HFFc6 (cell line): ENCODE measurements around the gene OR14I1. TPM values are rescaled to one million over a fixed set of nuclear protein-coding genes. Genes with fewer than 3 reads are reported as not detected.

Source experiments
- total RNA-seq, 6 experiments: library from RNA; stranded (reverse); fragmentation: NEBNext Ultra II Directional; extraction: Animal tissue kit (Norgen Biotek cat#: 25700); gene quantifications; 2 replicates in 1 of 6; 3 replicates in 5 of 6; pipeline ENCODE4 v1.2.3, GENCODE V29; 2021

Gene OR14I1
- total RNA-seq, 6 experiments from 2014 or later = not detected

Other genes starting within 250 kb of the OR14I1 start
- not detected for gene OR2T3, start 229.4 kb downstream of the OR14I1 start, total RNA-seq
- gene OR2T5, start 214.2 kb downstream of the OR14I1 start, total RNA-seq = not detected
- not detected for gene OR2G6, start 194.7 kb downstream of the OR14I1 start, total RNA-seq
- not detected for gene OR2T29, start 140.0 kb downstream of the OR14I1 start, total RNA-seq
- gene OR2T34, start 128.0 kb downstream of the OR14I1 start, total RNA-seq = not detected
- not detected for gene OR2T10, start 105.1 kb downstream of the OR14I1 start, total RNA-seq
- gene OR2T11, start 67.7 kb downstream of the OR14I1 start, total RNA-seq = not detected
- gene OR2T35, start 57.5 kb downstream of the OR14I1 start, total RNA-seq = not detected
- gene OR2T27, start 47.2 kb downstream of the OR14I1 start, total RNA-seq = not detected
- under 1 TPM in 4 of 6 experiments, not detected in 2; 0.14 to 0.58 (median 0.25) TPM for gene LYPD8, start 53.0 kb upstream of the OR14I1 start, total RNA-seq
- 10 to 100 TPM; 29.8 to 42.1 (median 32.2) TPM for gene SH3BP5L, start 123.1 kb upstream of the OR14I1 start, total RNA-seq
- 10 to 100 TPM; 13.8 to 20.8 (median 17.6) TPM for gene ZNF672, start 135.5 kb upstream of the OR14I1 start, total RNA-seq
- gene ZNF692, start 156.3 kb upstream of the OR14I1 start, total RNA-seq = 10 to 100 TPM; 18.4 to 28.9 (median 21.1) TPM
- gene PGBD2, start 203.5 kb upstream of the OR14I1 start, total RNA-seq = 1 to 10 TPM; 3.4 to 4.7 (median 3.6) TPM